Endothelial cell of umbilical vein (primary cell): Measurements from ENCODE around the gene RAB17. TPM values are rescaled to one million over a fixed set of nuclear protein-coding genes. Genes with fewer than 3 reads are reported as not detected.

ENCODE experiments used
- BruUV-seq: library from RNA; stranded (reverse); fragments of 400-500 nt; replicated peaks from 2 replicates; lab custom pipeline; 2021; lab: Mats Ljungman, UMichigan
- CTCF ChIA-PET: fragments of 300-600, 350-600 bp; sonication (Branson Sonifier 250); formaldehyde crosslinking; loops from one replicate; lab custom pipeline; 2021; ENCODE audit warnings: antibody characterized with exemption, inconsistent platforms; lab: Charles Lee
- POLR2A ChIA-PET: fragments of 300-600, 350-600 bp; sonication (Branson Sonifier 250); formaldehyde crosslinking; loops from one replicate; lab custom pipeline; 2021; ENCODE audit warnings: antibody characterized with exemption, inconsistent platforms; lab: Charles Lee
- DNase-seq: peaks from one replicate; pipeline ENCODE4 v3.0.0-alpha.2; 2011; ENCODE audit warnings: low read depth, low spot score
- FAIRE-seq: peaks from 2 replicates; lab custom pipeline; 2011; peaks lifted over from hg19 to GRCh38; lab: Jason Lieb, UNC
- H2AFZ ChIP-seq: 2 replicates; pipeline ENCODE4 v1.6.0; 2012; ENCODE audit warnings: low read depth, low read length, control low read depth, inconsistent platforms
- H3K27ac ChIP-seq: 2 replicates; pipeline ENCODE4 v1.5.1; 2011; ENCODE audit warnings: low read depth, mild to moderate bottlenecking, control low read depth, low read length, moderate library complexity; ENCODE audit not compliant: insufficient read depth
- H3K27me3 ChIP-seq, 2 experiments: 2 replicates each; pipeline versions ENCODE4 v1.6.0 to v1.6.1; 2011; ENCODE audit warnings: low read length in 2 of 2, mixed read lengths in 1 of 2; ENCODE audit not compliant: control insufficient read depth in 2 of 2, insufficient read depth in 2 of 2
- H3K36me3 ChIP-seq, 2 experiments: 2 replicates in 1 of 2; 3 replicates in 1 of 2; pipeline ENCODE4 v1.5.1; 2011; ENCODE audit warnings: low read length in 2 of 2, mild to moderate bottlenecking in 1 of 2, moderate library complexity in 1 of 2; ENCODE audit not compliant: control insufficient read depth in 2 of 2, insufficient read depth in 2 of 2; ENCODE audit errors: extremely low read depth in 1 of 2
- H3K4me1 ChIP-seq: 3 replicates; pipeline ENCODE4 v1.5.1; 2011; ENCODE audit warnings: mild to moderate bottlenecking, low read length; ENCODE audit not compliant: control insufficient read depth, insufficient read depth; ENCODE audit errors: extremely low read depth
- H3K4me2 ChIP-seq: 2 replicates; pipeline ENCODE4 v1.6.1; 2011; ENCODE audit warnings: low read length, control low read depth, mixed read lengths; ENCODE audit not compliant: insufficient read depth
- H3K4me3 ChIP-seq, 3 experiments: fragments of 200-600 bp in 1 of 3; sonication (generic), shearing (Covaris generic) in 1 of 3; replicated peaks in 1 of 3; 2 replicates each; pipeline ENCODE4 v1.5.1; 2011 to 2016; ENCODE audit warnings: control low read depth in 3 of 3, low read length in 3 of 3, mild to moderate bottlenecking in 2 of 3, inconsistent platforms in 1 of 3, low read depth in 1 of 3, moderate library complexity in 1 of 3; ENCODE audit not compliant: insufficient read depth in 1 of 3
- H3K79me2 ChIP-seq: 2 replicates; pipeline ENCODE4 v1.6.0; 2012; ENCODE audit warnings: low read length, inconsistent platforms; ENCODE audit not compliant: control insufficient read depth, insufficient read depth
- H3K9ac ChIP-seq: replicated peaks from 2 replicates; pipeline ENCODE3; 2011; ENCODE audit warnings: low read length, control low read depth; ENCODE audit not compliant: insufficient read depth; ENCODE audit errors: extremely low read depth
- H3K9me1 ChIP-seq: replicated peaks from 3 replicates; pipeline ENCODE4 v1.6.0; 2011; ENCODE audit warnings: mild to moderate bottlenecking, low read length; ENCODE audit not compliant: control insufficient read depth, insufficient read depth; ENCODE audit errors: extremely low read depth
- H3K9me3 ChIP-seq: replicated peaks from 2 replicates; pipeline ENCODE4 v1.5.1; 2012; ENCODE audit warnings: low read length, inconsistent platforms; ENCODE audit not compliant: control insufficient read depth, insufficient read depth
- H4K20me1 ChIP-seq: replicated peaks from 2 replicates; pipeline ENCODE3; 2011; ENCODE audit warnings: mild to moderate bottlenecking, low read length; ENCODE audit not compliant: control insufficient read depth, insufficient read depth; ENCODE audit errors: extremely low read depth
- EZH2 ChIP-seq: IDR thresholded peaks from 2 replicates; pipeline ENCODE4 v1.6.1; 2012; ENCODE audit warnings: borderline replicate concordance, low read depth, mild to moderate bottlenecking, moderate library complexity, low read length, inconsistent platforms; ENCODE audit not compliant: severe bottlenecking
- FOS ChIP-seq: IDR thresholded peaks from 2 replicates; pipeline ENCODE4 v1.6.1; 2011; ENCODE audit warnings: mild to moderate bottlenecking, low read length, moderate library complexity, borderline replicate concordance; ENCODE audit not compliant: insufficient read depth
- GATA2 ChIP-seq: IDR thresholded peaks from 2 replicates; pipeline ENCODE4 v1.7.0; 2011; ENCODE audit warnings: low read depth, mild to moderate bottlenecking, moderate library complexity, mixed read lengths, low read length; ENCODE audit not compliant: insufficient read length, insufficient read depth
- JUN ChIP-seq: IDR thresholded peaks from 2 replicates; pipeline ENCODE4 v1.6.1; 2011; ENCODE audit warnings: borderline replicate concordance, low read depth; ENCODE audit not compliant: insufficient read length, insufficient read depth
- MYC ChIP-seq: IDR thresholded peaks from one replicate; pipeline ENCODE4 v1.6.1; 2011; ENCODE audit warnings: mild to moderate bottlenecking, low read depth, low read length
- POLR2A ChIP-seq: IDR thresholded peaks from 2 replicates; pipeline ENCODE4 v1.6.1; 2012; ENCODE audit warnings: low read depth, mild to moderate bottlenecking, control low read depth, low read length
- POLR2AphosphoS5 ChIP-seq: IDR thresholded peaks from 2 replicates; pipeline ENCODE4 v1.6.1; 2012; ENCODE audit warnings: low read depth, mild to moderate bottlenecking, control low read depth, low read length, moderate library complexity; ENCODE audit not compliant: insufficient read depth
- dilution Hi-C: fragments of 300-500 bp; cut with MboI; formaldehyde crosslinking; loops from one replicate; pipeline ENCODE4 v1.15.0; 2019; ENCODE audit warnings: low sequenced_read_pairs; ENCODE audit not compliant: extremely low pct_ligation_motif_present
- intact Hi-C: fragments of 100-400 bp; cut with micrococcal nuclease; formaldehyde crosslinking; loops from one replicate; pipeline ENCODE4 v1.10.0; 2022
- polyA plus RNA-seq, 4 experiments: library from polyadenylated mRNA; depleted of rRNA in 3 of 4; stranded (reverse) in 3 of 4; unstranded in 1 of 4; fragments of >200 nt; gene quantifications; 2 replicates each; pipeline versions ENCODE4 v1.2.1 to v1.2.3, GENCODE V29; 2011 to 2012; ENCODE audit warnings: missing spikeins in 1 of 4
- total RNA-seq: library from RNA; stranded (reverse); gene quantifications from 2 replicates; pipeline ENCODE4 v1.2.3, GENCODE V29; 2021
- TF ChIP-seq, protein P1 (sequence below): IDR thresholded peaks from 2 replicates; pipeline ENCODE4 v1.6.1; 2011; ENCODE audit not compliant: insufficient read depth, insufficient read length

The RAB17 gene
- total and polyA plus RNA-seq, 2 donors (not counting 3 experiments of a cell fraction or from before 2014, with no cell fraction given), result 0.41 to 0.77 TPM

DNA sequence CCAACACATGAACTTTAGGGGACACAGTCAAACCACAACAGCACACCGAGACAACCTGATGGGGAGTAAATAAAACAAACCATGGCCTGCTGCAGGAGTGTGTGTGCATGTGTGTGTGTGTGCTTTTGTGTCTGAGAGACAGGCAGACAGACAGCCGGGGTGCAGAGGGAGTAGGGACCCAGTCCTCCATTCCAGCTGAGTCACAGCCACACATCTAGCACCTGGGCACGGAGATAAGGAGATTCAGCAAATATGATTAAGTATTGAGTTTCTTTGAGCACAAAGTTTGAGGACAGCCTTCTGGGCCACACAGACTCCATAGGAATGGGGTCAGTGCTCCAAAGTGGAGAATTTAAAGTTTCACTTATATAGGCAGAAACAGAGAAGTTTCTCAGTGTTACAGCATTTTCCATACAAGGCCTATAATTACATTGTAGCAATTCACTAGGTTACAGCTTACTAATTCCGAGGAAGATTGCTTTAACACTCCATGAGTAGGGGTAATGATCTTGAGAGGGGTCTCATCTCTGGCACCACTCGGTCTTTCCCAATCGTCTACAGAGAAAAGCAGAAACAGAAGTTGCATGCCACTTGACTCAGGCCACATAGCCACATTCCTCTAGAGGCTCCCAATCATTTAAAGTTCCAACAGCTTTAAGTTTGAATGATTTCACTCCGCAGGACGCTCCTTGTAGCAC lies 55.0 kb downstream of the RAB17 start:
- Histone ChIP-seq H3K27me3 (no peaks in the 10 kb centered on the region), H3K9me3 (no peaks in the 10 kb centered on the region), H3K4me2 (no peak overlapping the region), H3K9ac (no peak overlapping the region), H2AFZ (no peak overlapping the region), H3K27ac (no peak overlapping the region), H3K36me3 (no peaks in the 10 kb centered on the region), H3K9me1 (no peaks in the 10 kb centered on the region), H4K20me1 (no peaks in the 10 kb centered on the region), H3K79me2 (no peaks in the 10 kb centered on the region), H3K4me1 (peaks cover 2% of the 10 kb centered on the region), H3K4me3 (no peak overlapping the region)
- TF ChIP-seq FOS (no peak), EZH2 (no peak), MYC (no peak), GATA2 (no peak), POLR2A (no peak), JUN (no peak), POLR2AphosphoS5 (no peak)
- TF ChIP-seq, protein P1, sequence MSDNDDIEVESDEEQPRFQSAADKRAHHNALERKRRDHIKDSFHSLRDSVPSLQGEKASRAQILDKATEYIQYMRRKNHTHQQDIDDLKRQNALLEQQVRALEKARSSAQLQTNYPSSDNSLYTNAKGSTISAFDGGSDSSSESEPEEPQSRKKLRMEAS, result no peak
- no TSS peak for BruUV-seq
- DNase-seq (no peak), FAIRE-seq (no peak)
- intact Hi-C loops, result no loop called here
- dilution Hi-C loops, result no loop called here
- POLR2A ChIA-PET, result no interaction called here
- CTCF ChIA-PET, result no interaction called here
